Measurements from ENCODE around the gene FAM171A2.

The FAM171A2 gene

GRCh38 chr17:44382917-44383316, 19.3 kb upstream of the FAM171A2 start:
- H3K27me3 ChIP-seq (ENCODE audit: insufficient read depth, poor library complexity, severe bottlenecking), result no peaks in the 10 kb centered on the region
- no peak for DNase-seq (ENCODE audit: low read depth in 1 of 2, low spot score in 1 of 2)
- TF ChIP-seq POLR2AphosphoS5 (IDR thresholded peaks at IDR 0.05; ENCODE audit: low read depth), result no peak
- no peak for TF ChIP-seq GABPA (IDR thresholded peaks at IDR 0.05; ENCODE audit: low read depth)
- TF ChIP-seq, protein P1, sequence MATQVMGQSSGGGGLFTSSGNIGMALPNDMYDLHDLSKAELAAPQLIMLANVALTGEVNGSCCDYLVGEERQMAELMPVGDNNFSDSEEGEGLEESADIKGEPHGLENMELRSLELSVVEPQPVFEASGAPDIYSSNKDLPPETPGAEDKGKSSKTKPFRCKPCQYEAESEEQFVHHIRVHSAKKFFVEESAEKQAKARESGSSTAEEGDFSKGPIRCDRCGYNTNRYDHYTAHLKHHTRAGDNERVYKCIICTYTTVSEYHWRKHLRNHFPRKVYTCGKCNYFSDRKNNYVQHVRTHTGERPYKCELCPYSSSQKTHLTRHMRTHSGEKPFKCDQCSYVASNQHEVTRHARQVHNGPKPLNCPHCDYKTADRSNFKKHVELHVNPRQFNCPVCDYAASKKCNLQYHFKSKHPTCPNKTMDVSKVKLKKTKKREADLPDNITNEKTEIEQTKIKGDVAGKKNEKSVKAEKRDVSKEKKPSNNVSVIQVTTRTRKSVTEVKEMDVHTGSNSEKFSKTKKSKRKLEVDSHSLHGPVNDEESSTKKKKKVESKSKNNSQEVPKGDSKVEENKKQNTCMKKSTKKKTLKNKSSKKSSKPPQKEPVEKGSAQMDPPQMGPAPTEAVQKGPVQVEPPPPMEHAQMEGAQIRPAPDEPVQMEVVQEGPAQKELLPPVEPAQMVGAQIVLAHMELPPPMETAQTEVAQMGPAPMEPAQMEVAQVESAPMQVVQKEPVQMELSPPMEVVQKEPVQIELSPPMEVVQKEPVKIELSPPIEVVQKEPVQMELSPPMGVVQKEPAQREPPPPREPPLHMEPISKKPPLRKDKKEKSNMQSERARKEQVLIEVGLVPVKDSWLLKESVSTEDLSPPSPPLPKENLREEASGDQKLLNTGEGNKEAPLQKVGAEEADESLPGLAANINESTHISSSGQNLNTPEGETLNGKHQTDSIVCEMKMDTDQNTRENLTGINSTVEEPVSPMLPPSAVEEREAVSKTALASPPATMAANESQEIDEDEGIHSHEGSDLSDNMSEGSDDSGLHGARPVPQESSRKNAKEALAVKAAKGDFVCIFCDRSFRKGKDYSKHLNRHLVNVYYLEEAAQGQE (IDR thresholded peaks at IDR 0.05; ENCODE audit: insufficient replicate concordance, low read depth), result no peak
- no peak for TF ChIP-seq SPI1 (IDR thresholded peaks at IDR 0.05; ENCODE audit: borderline replicate concordance, low read depth)
- no peak for TF ChIP-seq CTCF (IDR thresholded peaks at IDR 0.05; ENCODE audit: insufficient read depth, low read length)

GRCh38 chr17:44381810-44382305, 18.2 kb upstream of the FAM171A2 start:
- DNase-seq (ENCODE audit: low read depth in 1 of 2, low spot score in 1 of 2), result no peak
- Histone ChIP-seq H3K27me3 (ENCODE audit: insufficient read depth, poor library complexity, severe bottlenecking) (no peaks in the 10 kb centered on the region), H3K4me3 (replicated peaks; ENCODE audit: insufficient read depth, low read length) (no peak overlapping the region), H3K27ac (replicated peaks) (no peak overlapping the region)
- no peak for TF ChIP-seq POLR2AphosphoS5 (IDR thresholded peaks at IDR 0.05; ENCODE audit: low read depth)
- no peak for TF ChIP-seq CTCF (IDR thresholded peaks at IDR 0.05; ENCODE audit: insufficient read depth, low read length)
- TF ChIP-seq SPI1 (IDR thresholded peaks at IDR 0.05; ENCODE audit: borderline replicate concordance, low read depth), result no peak
- no peak for TF ChIP-seq GABPA (IDR thresholded peaks at IDR 0.05; ENCODE audit: low read depth)
- TF ChIP-seq, protein P1 (IDR thresholded peaks at IDR 0.05; ENCODE audit: insufficient replicate concordance, low read depth), result no peak

More at GRCh38 chr17:44382917-44383316, 19.3 kb upstream of the FAM171A2 start:
- H3K4me3 ChIP-seq (replicated peaks; ENCODE audit: insufficient read depth, low read length), result no peak overlapping the region
- H3K27ac ChIP-seq (replicated peaks), result no peak overlapping the region

DNA sequence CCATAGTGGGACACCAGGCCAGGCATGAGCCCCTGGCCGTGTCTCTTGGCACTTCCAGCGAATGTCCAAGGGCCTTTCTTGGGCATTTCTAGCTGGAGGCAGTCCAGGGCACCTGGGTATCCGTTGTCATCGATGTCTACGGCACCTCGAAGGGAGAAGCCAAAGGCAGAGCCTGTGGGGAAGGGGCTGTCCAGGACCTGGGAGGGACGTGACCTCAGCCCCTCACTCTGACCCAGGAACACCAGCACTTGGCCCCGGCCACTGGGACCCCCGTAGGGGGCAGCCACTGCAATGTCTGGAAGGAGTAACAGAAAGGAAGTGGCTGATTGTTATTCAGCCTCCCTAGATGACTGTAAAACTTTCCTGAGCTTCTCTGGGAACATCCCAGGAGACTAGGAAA, 17.1 kb upstream of the FAM171A2 start:
- TF ChIP-seq SPI1 (IDR thresholded peaks at IDR 0.05; ENCODE audit: borderline replicate concordance, low read depth) (no peak), CTCF (IDR thresholded peaks at IDR 0.05; ENCODE audit: insufficient read depth, low read length) (no peak), POLR2AphosphoS5 (IDR thresholded peaks at IDR 0.05; ENCODE audit: low read depth) (no peak)
- TF ChIP-seq, protein P1 (IDR thresholded peaks at IDR 0.05; ENCODE audit: insufficient replicate concordance, low read depth), result no peak
- Histone ChIP-seq H3K27ac (replicated peaks) (no peak overlapping the region), H3K27me3 (ENCODE audit: insufficient read depth, poor library complexity, severe bottlenecking) (no peaks in the 10 kb centered on the region), H3K4me3 (replicated peaks; ENCODE audit: insufficient read depth, low read length) (no peak overlapping the region)
- no peak for DNase-seq (ENCODE audit: low read depth in 1 of 2, low spot score in 1 of 2)
